Subcutaneous abdominal adipose tissue (tissue), 5 donors: ENCODE measurements around the gene KRT79.
"Not testable (repeated sequence)": the region's sequence is repeated elsewhere in the genome, so short reads cannot be mapped to it uniquely, and the experiment has no call there.

Source experiments
- H3K27ac ChIP-seq: one replicate; pipeline ENCODE4 v1.7.0; 2013; ENCODE audit warnings: low read depth, mild to moderate bottlenecking, inconsistent platforms, low read length, moderate library complexity
- H3K27me3 ChIP-seq, 5 donors: one replicate each; pipeline ENCODE4 v1.7.0; 2013; ENCODE audit warnings: low read length in 5 of 5, inconsistent platforms in 1 of 5; ENCODE audit not compliant: control insufficient read depth in 5 of 5, insufficient read depth in 4 of 5
- H3K36me3 ChIP-seq, 5 donors: one replicate each; pipeline ENCODE4 v1.7.0; 2013; ENCODE audit warnings: low read length in 5 of 5; ENCODE audit not compliant: control insufficient read depth in 5 of 5, insufficient read depth in 5 of 5
- H3K4me1 ChIP-seq, 5 donors: one replicate each; pipeline ENCODE4 v1.7.0; 2013; ENCODE audit warnings: low read length in 5 of 5, mild to moderate bottlenecking in 3 of 5, moderate library complexity in 1 of 5; ENCODE audit not compliant: control insufficient read depth in 5 of 5, insufficient read depth in 5 of 5
- H3K4me3 ChIP-seq, 5 donors: one replicate each; pipeline ENCODE4 v1.7.0; 2013; ENCODE audit warnings: low read length in 5 of 5, low read depth in 1 of 5
- H3K9ac ChIP-seq, 5 donors: one replicate each; pipeline ENCODE4 v1.7.0; 2013; ENCODE audit warnings: low read length in 5 of 5, mild to moderate bottlenecking in 4 of 5, moderate library complexity in 3 of 5
- H3K9me3 ChIP-seq, 5 donors: one replicate each; pipeline ENCODE4 v1.7.0; 2013; ENCODE audit warnings: low read length in 5 of 5; ENCODE audit not compliant: control insufficient read depth in 5 of 5
- donor health status: healthy.
- donor health status: healthy.
- donor health status: healthy.
- donor health status: healthy.
- donor health status: healthy.

Gene KRT79

DNA sequence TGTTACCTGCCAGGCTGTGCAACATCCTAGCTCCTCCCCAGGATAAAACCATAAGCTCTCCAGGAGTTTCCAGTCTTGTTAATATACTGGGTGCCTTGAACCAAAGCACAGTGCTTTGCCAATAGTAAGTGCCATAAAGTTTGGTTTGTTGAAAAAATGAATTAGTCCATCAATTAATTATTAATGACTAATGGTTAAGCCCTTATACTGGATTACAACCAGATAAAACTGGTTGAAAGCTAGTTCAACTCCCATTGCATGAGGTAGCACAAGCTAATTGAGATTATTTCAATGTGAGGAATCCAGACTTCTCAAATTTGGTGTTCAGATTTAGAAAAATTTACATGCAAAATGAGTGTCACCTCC lies 36.6 kb downstream of the KRT79 start:
- no peak overlapping the region for H3K4me3 ChIP-seq
- peaks cover 0 to 7% (median 0%) of the 10 kb centered on the region in 5 donors for H3K27me3 ChIP-seq
- no peaks in the 10 kb centered on the region for H3K36me3 ChIP-seq
- no peak overlapping the region for H3K27ac ChIP-seq
- H3K9me3 ChIP-seq: no peaks in the 10 kb centered on the region
- no peak overlapping the region for H3K9ac ChIP-seq
- H3K4me1 ChIP-seq: no peaks in the 10 kb centered on the region

DNA sequence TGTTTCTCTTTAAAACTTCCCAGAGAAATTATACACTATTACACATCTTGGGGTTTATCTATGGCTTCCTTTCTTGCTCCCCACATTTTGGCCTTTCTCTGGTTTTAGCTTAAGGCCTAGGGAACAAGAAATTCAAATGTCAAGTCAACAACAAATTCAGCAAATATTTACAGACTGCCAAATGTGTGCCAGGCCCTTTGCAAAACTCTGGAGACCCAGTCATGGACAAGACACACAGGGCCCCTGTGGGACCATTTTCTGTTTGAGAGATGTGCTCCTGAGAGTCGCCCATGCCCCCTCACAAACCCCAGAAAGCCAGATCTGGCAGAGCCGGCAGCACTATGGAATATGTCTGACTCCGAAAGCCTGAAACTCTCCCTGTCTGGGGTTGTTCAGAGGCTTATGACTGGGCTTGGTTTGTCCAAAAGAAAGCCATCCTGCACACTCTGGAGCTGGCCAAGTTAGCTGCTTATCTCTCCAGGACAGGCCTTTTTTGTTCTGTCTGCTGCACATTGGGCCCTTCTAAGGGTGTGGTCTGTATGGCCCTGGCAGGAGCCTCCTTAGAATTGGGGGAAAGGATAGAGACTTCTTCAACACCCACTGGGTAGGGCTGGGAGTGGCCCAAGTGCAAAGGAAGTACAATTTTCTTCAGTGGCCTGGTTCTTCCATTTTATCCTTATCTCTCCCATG lies 37.1 kb downstream of the KRT79 start:
- Histone ChIP-seq H3K36me3 (no peaks in the 10 kb centered on the region), H3K4me3 (no peak overlapping the region), H3K9ac (no peak overlapping the region), H3K4me1 (no peaks in the 10 kb centered on the region), H3K9me3 (no peaks in the 10 kb centered on the region), H3K27ac (no peak overlapping the region), H3K27me3 (peaks cover 0 to 9% (median 1%) of the 10 kb centered on the region in 5 donors)

DNA sequence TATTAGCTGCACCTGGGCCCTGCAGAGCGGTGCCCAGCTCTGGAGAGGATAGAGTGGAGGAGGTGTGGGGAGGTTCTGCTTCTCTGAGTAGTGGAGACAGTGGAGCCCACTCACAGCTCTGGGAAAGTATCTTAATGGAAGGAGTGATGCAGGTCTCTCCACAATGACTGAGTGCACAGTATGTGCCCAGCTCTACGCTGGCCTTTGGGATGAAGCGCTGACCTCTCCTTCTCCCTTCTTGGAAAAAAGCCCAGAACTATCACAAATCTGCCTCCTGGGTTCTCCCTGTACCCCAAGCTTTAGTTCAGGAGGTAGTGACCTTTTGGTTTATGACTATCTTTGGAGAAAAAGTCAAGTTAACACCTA lies 37.7 kb downstream of the KRT79 start:
- Histone ChIP-seq H3K4me1 (no peaks in the 10 kb centered on the region), H3K4me3 (no peak overlapping the region), H3K9ac (no peak overlapping the region), H3K9me3 (no peaks in the 10 kb centered on the region), H3K36me3 (no peaks in the 10 kb centered on the region), H3K27me3 (peaks cover under 1 to 14% (median 5%) of the 10 kb centered on the region in 5 donors), H3K27ac (no peak overlapping the region)

DNA sequence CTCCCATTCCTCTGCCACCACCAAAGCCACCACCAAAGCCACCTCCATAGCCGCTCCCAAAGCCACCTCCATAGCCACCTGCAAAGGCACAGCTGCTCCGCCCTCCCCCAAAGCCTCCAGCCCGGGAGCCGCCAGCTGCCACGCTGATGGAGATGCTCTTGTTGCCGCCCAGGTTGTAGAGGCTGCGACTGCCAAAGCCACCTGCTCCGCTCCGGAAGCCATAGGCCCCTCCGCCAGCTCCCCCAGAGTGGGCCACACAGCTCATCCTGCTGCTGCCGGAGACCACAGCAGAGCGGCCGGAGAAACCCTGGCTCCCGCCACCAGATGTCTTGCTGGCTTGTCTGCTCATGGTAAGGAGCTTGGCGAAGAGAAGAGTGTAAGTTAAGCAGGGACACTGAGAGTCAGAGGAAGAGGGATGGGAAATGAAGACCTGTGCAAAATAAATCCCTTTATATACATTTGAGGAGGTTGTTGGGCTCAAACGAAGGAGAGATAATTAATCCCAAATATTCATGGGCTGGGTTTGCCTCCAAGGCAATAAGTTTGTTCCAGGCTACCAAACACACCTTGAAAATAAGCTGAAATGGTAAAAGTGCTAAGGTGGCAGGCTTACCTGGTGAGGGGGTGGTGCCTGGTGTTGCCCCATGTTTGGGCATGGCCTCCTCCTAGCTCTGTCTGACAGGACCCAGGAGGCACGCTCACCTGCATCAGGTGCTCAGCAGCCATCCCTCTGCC lies 38.2 kb downstream of the KRT79 start, which contains the start of gene KRT3:
KRT3 (minus strand) TSS at position 424 of the 735 bp plus-strand sequence; CDS start at position 349, 75 bp downstream.
- no peak within 1 kb of the TSS for H3K9ac ChIP-seq
- H3K27me3 ChIP-seq: peaks cover 6 to 20% (median 10%) of the 10 kb centered on the region in 5 donors
- no peaks in the 10 kb centered on the region for H3K36me3 ChIP-seq

DNA sequence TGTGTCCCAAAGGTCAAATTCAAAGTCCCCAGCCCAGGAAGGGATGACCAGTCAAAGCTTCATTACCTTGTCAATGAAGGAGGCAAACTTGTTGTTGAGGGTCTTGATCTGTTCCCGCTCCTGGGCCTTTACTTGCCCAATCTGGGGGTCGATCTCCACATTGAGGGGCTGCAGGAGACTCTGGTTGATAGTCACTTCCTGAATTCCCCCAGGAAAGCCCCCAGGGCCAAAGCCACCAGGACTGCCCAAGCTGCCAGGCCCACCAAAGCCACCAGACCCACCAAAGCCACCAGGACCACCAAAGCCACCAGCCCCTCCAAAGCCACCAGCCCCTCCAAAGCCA lies 38.8 kb downstream of the KRT79 start:
- not testable (repeated sequence) for H3K9me3 ChIP-seq, H3K9ac ChIP-seq, H3K27ac ChIP-seq, H3K4me3 ChIP-seq, H3K4me1 ChIP-seq, H3K36me3 ChIP-seq
- peaks cover 12 to 24% (median 14%) of the 10 kb centered on the region in 5 donors for H3K27me3 ChIP-seq

More for the DNA sequence above, 38.2 kb downstream of the KRT79 start, which contains the start of gene KRT3:
- Histone ChIP-seq H3K4me1 (no peaks in the 10 kb centered on the region), H3K4me3 (no peak within 1 kb of the TSS), H3K9me3 (no peaks in the 10 kb centered on the region), H3K27ac (no peak within 1 kb of the TSS)

DNA sequence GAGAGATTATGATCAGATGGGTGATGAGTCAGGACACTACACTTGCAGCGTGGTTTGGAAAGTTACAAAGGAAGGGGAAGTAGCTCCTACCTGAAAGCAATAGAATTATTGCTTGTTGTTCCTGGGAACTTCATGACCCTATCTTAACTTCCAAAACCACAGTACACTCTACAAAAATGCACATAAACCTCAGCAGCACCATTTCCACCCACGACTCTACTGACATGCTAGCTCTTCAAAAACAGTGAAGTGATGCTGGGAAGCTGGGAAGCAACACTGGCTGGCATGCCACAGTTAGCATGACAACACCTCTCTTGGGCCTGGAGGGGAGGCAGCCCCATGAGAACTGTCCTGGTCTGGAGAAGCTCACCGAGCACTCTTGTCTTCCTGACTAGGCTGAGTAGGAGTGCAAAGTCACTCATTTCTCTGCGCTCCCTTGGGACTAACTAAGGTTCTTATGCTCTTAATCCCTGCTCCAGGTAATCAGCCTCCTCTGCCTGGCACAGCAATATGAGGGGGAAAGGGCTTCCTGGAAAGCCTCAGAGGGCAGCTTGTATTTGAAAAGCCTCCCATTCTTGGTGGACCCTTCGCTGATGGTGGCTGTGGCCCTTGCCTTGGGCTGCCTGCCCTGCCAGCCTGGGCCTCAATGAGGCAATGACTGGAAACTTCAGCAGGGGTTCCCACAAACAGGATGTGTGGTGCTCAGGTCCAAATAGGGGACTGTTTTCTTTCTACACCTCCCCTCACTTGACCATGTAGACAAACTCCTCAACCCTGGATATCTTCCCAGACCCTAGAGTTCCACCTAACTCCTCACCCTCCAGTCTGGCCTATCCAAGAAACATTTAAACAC lies 39.4 kb downstream of the KRT79 start:
- no peak overlapping the region for H3K4me3 ChIP-seq
- H3K36me3 ChIP-seq: no peaks in the 10 kb centered on the region
- H3K9me3 ChIP-seq: no peaks in the 10 kb centered on the region
- peaks cover 14 to 30% (median 19%) of the 10 kb centered on the region in 5 donors for H3K27me3 ChIP-seq
- peaks cover 0 to 7% (median 0%) of the 10 kb centered on the region in 5 donors for H3K4me1 ChIP-seq
- H3K9ac ChIP-seq: no peak overlapping the region
- no peak overlapping the region for H3K27ac ChIP-seq

DNA sequence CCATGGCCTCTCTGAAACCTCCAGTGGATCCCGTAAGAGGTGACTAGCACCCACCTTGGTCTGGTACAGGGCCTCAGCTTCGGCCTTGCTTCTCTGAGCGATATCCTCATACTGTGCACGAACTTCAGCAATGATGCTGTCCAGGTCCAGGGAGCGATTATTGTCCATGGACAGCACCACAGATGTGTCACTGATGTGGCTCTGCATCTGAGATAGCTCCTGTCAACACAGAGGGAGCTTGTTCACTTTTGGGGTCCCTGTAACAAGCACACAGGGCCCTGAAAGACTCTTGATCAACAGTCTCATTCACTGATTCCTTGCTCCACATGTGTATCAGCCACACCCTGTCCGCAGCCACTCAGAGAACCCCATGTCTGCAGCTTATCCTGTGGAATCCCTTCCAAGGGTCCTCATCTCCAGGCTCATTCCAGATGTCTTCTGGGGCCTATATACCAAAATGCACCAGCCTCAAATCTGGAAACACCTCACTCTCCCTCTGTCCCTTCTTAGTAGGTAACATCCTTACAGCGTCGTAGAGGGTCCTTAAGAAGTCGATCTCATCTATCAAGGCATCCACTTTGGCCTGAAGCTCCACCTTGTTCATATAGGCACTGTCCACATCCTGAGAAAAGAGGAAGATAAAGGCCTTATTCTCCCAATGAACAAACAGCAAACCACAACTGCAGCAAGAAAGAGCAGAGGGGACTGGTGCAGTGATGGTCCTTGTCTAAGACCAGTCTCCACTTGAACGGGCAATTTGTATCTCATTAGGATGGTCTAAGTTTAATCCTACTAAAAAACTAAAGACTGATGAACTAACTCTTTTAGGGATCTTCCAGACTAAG lies 41.7 kb downstream of the KRT79 start:
- no peak overlapping the region for H3K27ac ChIP-seq
- H3K9me3 ChIP-seq: no peaks in the 10 kb centered on the region
- H3K4me1 ChIP-seq: peaks cover 0 to 7% (median 0%) of the 10 kb centered on the region in 5 donors
- no peak overlapping the region for H3K9ac ChIP-seq
- H3K27me3 ChIP-seq: peaks cover 14 to 39% (median 29%) of the 10 kb centered on the region in 5 donors
- no peak overlapping the region for H3K4me3 ChIP-seq
- no peaks in the 10 kb centered on the region for H3K36me3 ChIP-seq

DNA sequence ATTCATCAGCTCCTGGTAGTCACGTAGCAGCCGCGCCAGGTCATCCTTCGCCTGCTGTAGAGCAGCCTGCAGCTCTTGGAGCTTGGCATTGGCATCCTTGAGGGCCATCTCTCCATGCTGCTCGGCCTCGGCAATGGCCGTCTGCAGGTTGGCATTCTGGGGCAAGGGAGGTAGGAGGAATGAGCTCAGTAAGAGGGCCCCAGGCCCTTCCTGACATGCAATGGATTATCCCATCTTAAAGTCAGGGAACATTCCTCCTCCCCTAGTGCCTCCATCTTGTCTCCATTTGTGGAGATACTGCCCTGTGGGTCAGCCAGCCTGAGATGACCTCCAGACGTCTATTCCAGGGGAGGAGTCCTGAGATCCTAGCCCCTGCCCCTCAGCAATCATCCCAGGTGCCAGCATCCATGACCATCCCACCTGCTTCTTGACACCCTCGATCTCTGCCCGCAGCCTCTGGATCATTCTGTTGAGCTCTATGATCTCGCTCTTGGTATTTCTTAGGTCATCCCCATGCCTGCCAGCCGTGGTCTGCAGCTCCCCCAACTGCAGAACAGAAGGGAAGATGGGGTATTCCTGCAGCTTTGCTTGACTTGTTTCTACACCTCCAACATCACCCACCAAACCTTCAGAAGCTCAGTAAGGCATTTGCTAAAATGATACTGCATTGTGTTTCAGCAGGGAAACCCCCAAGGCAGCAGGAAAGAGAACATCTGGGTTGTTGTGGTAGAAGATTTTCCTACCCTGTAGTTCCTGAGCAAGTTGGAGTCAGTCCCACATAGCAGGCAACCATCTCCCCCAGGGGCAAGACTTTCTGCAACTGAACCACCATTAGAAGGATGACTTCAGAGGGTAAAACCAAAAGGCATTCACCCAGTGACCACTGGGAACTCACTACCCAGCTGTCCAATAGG lies 42.6 kb downstream of the KRT79 start:
- Histone ChIP-seq H3K36me3 (no peaks in the 10 kb centered on the region), H3K9me3 (no peaks in the 10 kb centered on the region), H3K4me1 (peaks cover 0 to 7% (median 0%) of the 10 kb centered on the region in 5 donors), H3K27me3 (peaks cover 14 to 39% (median 29%) of the 10 kb centered on the region in 5 donors), H3K4me3 (no peak overlapping the region), H3K27ac (no peak overlapping the region), H3K9ac (no peak overlapping the region)
